ENCODE results near the gene IL32. TPM values are rescaled to one million over a fixed set of nuclear protein-coding genes. Genes with fewer than 3 reads are reported as not detected.

Gene IL32
- total RNA-seq, 4 donors from 2014 or later: 4.2 to 32.9 (median 21.7) TPM

DNA sequence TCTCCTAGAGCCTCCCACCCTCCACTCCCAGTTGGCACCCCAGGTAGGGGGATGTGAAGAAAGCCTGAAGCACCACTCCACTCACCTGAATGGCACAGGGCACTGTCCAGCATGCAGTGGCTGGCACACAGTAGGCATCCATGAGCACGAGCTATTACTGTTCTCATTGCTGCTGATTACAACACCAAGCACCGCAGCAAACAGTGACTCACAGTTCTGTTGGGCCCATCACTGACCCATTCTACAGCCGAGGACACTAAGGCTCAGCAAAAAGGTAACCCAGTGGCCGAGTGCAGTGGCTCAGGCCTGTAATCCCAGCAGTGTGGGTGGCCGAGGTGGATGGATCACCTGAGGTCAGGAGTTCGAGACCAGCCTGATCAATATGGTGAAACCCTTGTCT lies 30.9 kb downstream of the IL32 start:
- no peak for DNase-seq (ENCODE audit: low spot score in 2 of 2)
- no peak overlapping the region for H3K4me3 ChIP-seq
- H3K36me3 ChIP-seq: no peaks in the 10 kb centered on the region
- peaks cover 0 to 7% (median 3%) of the 10 kb centered on the region in 4 donors for H3K4me1 ChIP-seq
- TF ChIP-seq EP300 (IDR thresholded peaks at IDR 0.05): no peak
- TF ChIP-seq, protein P1, sequence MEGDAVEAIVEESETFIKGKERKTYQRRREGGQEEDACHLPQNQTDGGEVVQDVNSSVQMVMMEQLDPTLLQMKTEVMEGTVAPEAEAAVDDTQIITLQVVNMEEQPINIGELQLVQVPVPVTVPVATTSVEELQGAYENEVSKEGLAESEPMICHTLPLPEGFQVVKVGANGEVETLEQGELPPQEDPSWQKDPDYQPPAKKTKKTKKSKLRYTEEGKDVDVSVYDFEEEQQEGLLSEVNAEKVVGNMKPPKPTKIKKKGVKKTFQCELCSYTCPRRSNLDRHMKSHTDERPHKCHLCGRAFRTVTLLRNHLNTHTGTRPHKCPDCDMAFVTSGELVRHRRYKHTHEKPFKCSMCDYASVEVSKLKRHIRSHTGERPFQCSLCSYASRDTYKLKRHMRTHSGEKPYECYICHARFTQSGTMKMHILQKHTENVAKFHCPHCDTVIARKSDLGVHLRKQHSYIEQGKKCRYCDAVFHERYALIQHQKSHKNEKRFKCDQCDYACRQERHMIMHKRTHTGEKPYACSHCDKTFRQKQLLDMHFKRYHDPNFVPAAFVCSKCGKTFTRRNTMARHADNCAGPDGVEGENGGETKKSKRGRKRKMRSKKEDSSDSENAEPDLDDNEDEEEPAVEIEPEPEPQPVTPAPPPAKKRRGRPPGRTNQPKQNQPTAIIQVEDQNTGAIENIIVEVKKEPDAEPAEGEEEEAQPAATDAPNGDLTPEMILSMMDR (IDR thresholded peaks at IDR 0.05): no peak
- peaks cover 0 to 67% of the 10 kb centered on the region in 2 donors for H3K27me3 ChIP-seq
- H3K9me3 ChIP-seq: no peaks in the 10 kb centered on the region
- 81 to 82% methylated on average over 5 to 6 of the region's 6 CpGs for WGBS, 2 donors
- H3K27ac ChIP-seq: no peak overlapping the region

DNA sequence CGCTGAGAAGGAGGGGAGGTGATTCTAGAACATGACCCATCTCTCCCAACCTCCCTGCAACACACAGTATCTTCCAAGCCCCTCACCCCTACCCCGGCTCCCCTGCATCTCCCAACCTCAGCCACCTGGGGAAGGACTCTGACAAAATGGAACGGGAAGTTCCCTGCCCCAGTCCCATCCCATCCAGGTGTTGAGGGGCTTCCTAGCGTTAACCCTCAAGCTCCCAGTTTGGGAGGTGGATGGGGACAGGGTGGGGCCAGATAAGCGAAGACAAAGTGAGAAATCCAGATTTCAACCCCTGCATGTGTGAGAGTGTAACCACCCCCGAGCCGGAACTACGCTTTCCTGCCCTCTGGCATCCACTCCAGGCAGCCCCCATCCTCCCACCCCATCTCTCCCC lies 31.8 kb downstream of the IL32 start:
- WGBS, 2 donors: 40 to 48% methylated on average over 8 of the region's 8 CpGs
- no peak for DNase-seq (ENCODE audit: low spot score in 2 of 2)
- Histone ChIP-seq H3K27ac (no peak overlapping the region), H3K27me3 (peaks cover 0 to 67% of the 10 kb centered on the region in 2 donors), H3K9me3 (no peaks in the 10 kb centered on the region), H3K4me3 (no peak overlapping the region), H3K4me1 (peaks cover 0 to 7% (median 3%) of the 10 kb centered on the region in 4 donors), H3K36me3 (no peaks in the 10 kb centered on the region)
- TF ChIP-seq, protein P1 (IDR thresholded peaks at IDR 0.05): no peak
- TF ChIP-seq POLR2A (IDR thresholded peaks at IDR 0.05): no peak
- no peak for TF ChIP-seq EP300 (IDR thresholded peaks at IDR 0.05)

DNA sequence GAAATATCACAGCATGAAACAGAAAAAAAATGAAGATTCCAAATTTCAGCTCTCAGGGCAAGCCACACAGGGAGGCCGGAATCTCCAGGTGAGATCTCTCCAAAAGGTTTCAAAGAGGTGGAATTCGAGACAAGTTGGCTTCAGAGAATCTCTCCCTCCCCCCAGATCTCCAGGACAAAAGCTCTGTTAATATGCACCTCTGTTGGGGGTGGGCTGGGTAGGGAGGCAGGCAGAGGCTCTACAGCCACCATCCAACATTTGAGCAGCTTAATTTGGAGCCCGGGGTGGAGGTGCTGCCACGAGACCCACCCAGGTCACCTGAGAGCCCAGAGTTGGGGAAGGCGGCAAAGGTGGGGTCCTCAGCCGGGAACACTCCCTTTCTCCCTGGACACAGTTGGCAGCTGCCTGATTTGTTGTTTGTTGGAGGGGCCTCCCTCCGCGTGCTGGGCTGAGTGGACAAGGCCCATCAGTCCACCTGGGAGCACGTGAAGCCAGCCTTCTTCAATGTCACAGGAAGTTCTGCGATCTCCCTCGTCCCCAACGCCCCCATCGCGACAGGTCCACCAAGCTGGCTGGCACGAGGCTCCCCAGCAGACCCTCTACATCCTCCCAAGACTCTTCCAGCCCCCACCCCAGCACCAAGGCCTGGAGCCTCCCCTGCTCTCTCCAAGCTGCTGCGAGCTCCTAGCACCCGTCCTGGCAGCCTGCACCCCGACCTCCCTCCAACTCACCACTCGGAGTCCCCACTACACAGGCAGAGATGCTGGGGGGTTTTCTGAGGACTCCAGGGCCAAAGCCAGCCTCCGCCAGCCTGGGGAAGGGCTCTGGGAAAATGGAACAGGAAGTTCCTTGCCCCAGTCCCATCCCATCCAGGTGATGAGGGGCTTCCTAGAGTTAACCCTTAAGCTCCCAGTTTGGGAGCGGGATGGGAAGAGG lies 33.3 kb downstream of the IL32 start, which contains the start of gene ZSCAN10:
TSS of gene ZSCAN10 (minus strand) at position 836 of the 936 bp plus-strand sequence. CDS start 6,357 bp downstream, outside the sequence.
- peaks cover 0 to 7% (median 3%) of the 10 kb centered on the region in 4 donors for H3K4me1 ChIP-seq
- H3K27ac ChIP-seq: no peak within 1 kb of the TSS
- no peaks in the 10 kb centered on the region for H3K36me3 ChIP-seq
- H3K4me3 ChIP-seq: peak within 1 kb of the TSS in 1 of 4 donors; percentile 15
- 29 to 32% methylated on average over 20 to 21 of the region's 21 CpGs for WGBS, 2 donors
- no peaks in the 10 kb centered on the region for H3K9me3 ChIP-seq
- peaks cover 0 to 57% of the 10 kb centered on the region in 2 donors for H3K27me3 ChIP-seq
- TF ChIP-seq EP300 (IDR thresholded peaks at IDR 0.05) (no peak), POLR2A (IDR thresholded peaks at IDR 0.05) (no peak)
- TF ChIP-seq, protein P1 (IDR thresholded peaks at IDR 0.05): no peak
- DNase-seq (ENCODE audit: low spot score in 2 of 2): no peak

DNA sequence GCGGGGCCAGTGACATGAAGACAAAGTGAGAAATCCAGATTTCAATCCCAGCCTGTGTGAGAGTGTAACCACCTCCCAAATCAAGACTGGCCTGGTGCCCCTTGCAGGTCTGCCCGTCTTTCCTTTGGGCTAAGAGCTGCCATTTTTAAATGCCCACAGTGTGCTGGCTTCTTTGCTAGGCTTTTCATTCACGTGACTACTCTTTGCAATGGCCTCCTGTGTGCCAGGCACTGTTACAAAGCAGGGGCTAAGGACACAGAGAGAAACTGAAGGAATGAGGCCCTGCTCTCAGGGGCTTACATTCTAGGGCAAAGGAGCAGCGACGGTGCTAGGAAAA lies 33.9 kb downstream of the IL32 start:
- DNase-seq (ENCODE audit: low spot score in 2 of 2): no peak
- WGBS, 2 donors: 45% methylated on average over 5 of the region's 5 CpGs
- Histone ChIP-seq H3K27me3 (peaks cover 0 to 56% of the 10 kb centered on the region in 2 donors), H3K9me3 (no peaks in the 10 kb centered on the region), H3K4me3 (no peak overlapping the region), H3K27ac (no peak overlapping the region), H3K4me1 (peaks cover 0 to 7% (median 3%) of the 10 kb centered on the region in 4 donors), H3K36me3 (no peaks in the 10 kb centered on the region)
- TF ChIP-seq POLR2A (IDR thresholded peaks at IDR 0.05) (no peak), EP300 (IDR thresholded peaks at IDR 0.05) (no peak)
- TF ChIP-seq, protein P1 (IDR thresholded peaks at IDR 0.05): no peak
